Measurements from ENCODE around the gene VDR.

DNA sequence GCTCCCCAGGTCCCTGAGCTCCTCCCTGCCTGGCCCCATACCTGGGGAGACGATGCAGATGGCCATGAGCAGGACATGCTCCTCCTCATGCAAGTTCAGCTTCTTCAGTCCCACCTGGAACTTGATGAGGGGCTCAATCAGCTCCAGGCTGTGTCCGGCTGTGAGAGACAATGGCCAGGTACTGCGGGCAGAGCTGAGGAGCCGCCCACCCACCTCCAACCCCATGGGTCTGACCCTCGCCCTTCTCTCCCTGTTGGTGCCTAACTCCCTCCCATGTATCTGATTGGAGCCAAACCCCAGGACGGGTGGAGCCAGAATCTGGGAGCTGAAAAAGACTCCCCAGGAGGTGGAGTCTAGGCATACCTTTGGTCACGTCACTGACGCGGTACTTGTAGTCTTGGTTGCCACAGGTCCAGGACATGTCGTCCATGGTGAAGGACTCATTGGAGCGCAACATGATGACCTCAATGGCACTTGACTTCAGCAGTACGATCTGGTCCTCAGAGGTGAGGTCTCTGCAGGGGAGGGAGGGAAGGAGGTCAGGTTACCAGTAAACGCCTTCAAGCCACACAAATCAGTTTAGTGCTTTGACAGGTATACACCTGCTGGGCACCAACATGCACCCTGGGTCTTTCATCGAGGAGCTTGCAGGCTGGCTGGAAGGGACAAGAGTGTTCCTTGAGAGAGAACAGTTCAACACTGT lies 58.3 kb downstream of the VDR start:
- TF ChIP-seq TAF1 (IDR thresholded peaks at IDR 0.05; ENCODE audit: borderline replicate concordance, insufficient read depth, low read length) (no peak), POLR2AphosphoS5 (IDR thresholded peaks at IDR 0.05; ENCODE audit: low read depth, low read length) (no peak), SIN3A (IDR thresholded peaks at IDR 0.05; ENCODE audit: borderline replicate concordance, insufficient read depth, low read length) (no peak)
